ENCODE measurements around the gene C1QA. TPM values are rescaled to one million over a fixed set of nuclear protein-coding genes. Genes with fewer than 3 reads are reported as not detected.
A peak's percentile ranks its signal among the peaks of the same experiment; 100 is the strongest.

The C1QA gene
- polyA plus RNA-seq, 2 of the 4 experiments (the other 2 are of a cell fraction): not detected

GRCh38 chr1:22670352-22670975, 34.0 kb downstream of the C1QA start:
- H3K4me3 ChIP-seq: no peak overlapping the region
- H3K27ac ChIP-seq: no peak overlapping the region
- H3K4me1 ChIP-seq: 0 out of 3 replicates have a peak, but pooled peaks cover 4% of the 10 kb centered on the region
- DNase-seq (ENCODE audit: low read depth in 1 of 2, low spot score in 1 of 2) (no peak), ATAC-seq (no peak), FAIRE-seq (no peak)
- H3K4me2 ChIP-seq: no peak overlapping the region
- TF ChIP-seq JUN (IDR thresholded peaks at IDR 0.05): no peak
- TF ChIP-seq, protein P1, sequence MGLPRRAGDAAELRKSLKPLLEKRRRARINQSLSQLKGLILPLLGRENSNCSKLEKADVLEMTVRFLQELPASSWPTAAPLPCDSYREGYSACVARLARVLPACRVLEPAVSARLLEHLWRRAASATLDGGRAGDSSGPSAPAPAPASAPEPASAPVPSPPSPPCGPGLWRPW (IDR thresholded peaks at IDR 0.05): no peak
- TF ChIP-seq POLR2AphosphoS2 (conservative IDR thresholded peaks at IDR 0.05; ENCODE audit: low read length): no peak
- TF ChIP-seq CBX2 (IDR thresholded peaks at IDR 0.05; ENCODE audit: borderline replicate concordance, low read depth): no peak
- TF ChIP-seq HEYL (CRISPR knock-in tag; IDR thresholded peaks at IDR 0.05): no peak
- no peak for TF ChIP-seq CEBPB (IDR thresholded peaks at IDR 0.05)
- TF ChIP-seq TP53 (CRISPR knock-in tag; IDR thresholded peaks at IDR 0.05): no peak
- ChIA-PET POLR2A (no interaction called here), CTCF (interaction anchor here (0.8 to 9.5 kb wide), 4 partner anchors 192 to 294 kb away, joined by 3 to 129 read pairs (median 6); no protein-coding TSS in a partner anchor)
- WGBS (ENCODE audit: missing lambda C conversion rate): 54% methylated on average over 4 of the region's 12 CpGs
- no peaks in the 10 kb centered on the region for H3K9me3 ChIP-seq

DNA sequence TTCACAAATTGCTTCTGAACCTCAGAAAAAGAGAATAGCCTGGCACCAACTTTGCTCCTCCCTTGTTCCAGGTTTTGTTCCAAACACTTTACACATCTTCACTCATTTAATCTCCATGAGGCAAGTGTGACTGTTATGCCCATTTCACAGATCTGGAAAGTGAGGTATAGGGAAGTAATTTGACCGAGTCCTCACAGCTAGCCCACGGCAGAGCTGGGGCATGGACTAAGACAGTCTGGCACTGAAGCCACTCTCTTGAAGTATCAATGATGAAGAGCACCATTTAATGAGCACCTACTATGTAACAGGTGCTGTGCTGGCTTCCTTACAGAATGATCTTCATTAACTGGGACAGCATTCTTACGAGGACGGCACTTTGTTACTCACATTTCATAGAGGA, 35.6 kb downstream of the C1QA start:
- H3K9me3 ChIP-seq: no peaks in the 10 kb centered on the region
- ChIA-PET POLR2A (no interaction called here), CTCF (interaction anchor here (0.9 to 9.5 kb wide), 9 partner anchors 12 to 292 kb away, joined by 3 to 129 read pairs (median 7); no protein-coding TSS in a partner anchor)
- no peak for TF ChIP-seq SMC3 (IDR thresholded peaks at IDR 0.05)
- 0 out of 2 replicates have a peak, but pooled peaks have one; percentile 25 for TF ChIP-seq KDM1A (IDR thresholded peaks at IDR 0.05; ENCODE audit: low read depth)
- H3K4me2 ChIP-seq: no peak overlapping the region
- no peak for DNase-seq (ENCODE audit: low read depth in 1 of 2, low spot score in 1 of 2)
- 0 out of 3 replicates have a peak, but pooled peaks cover 4% of the 10 kb centered on the region for H3K4me1 ChIP-seq
- 75% methylated on average over 4 of the region's 4 CpGs for WGBS (ENCODE audit: missing lambda C conversion rate)
- H3K4me3 ChIP-seq: no peak overlapping the region
- FAIRE-seq: no peak
- no peak for ATAC-seq
- no peak overlapping the region for H3K27ac ChIP-seq

- ATAC-seq (peak; percentile 61 to 86; a peak in 5 of 6 replicates), FAIRE-seq (no peak), DNase-seq (ENCODE audit: low read depth in 1 of 2, low spot score in 1 of 2) (peak; percentile 49 to 52)
- no peaks in the 10 kb centered on the region for H3K9me3 ChIP-seq
- ChIA-PET POLR2A (no interaction called here), CTCF (interaction anchor here (0.6 to 9.5 kb wide), 37 partner anchors 8 to 1315 kb away, joined by 3 to 129 read pairs (median 4); no protein-coding TSS in a partner anchor)
- 0 out of 3 replicates have a peak, but pooled peaks cover 4% of the 10 kb centered on the region for H3K4me1 ChIP-seq
- 22% methylated on average over 12 of the region's 17 CpGs for WGBS (ENCODE audit: missing lambda C conversion rate)
- no peak overlapping the region for H3K4me3 ChIP-seq
- H3K4me2 ChIP-seq: peak overlapping the region; percentile 27; the same call in 2 of the 3 replicates
- TF ChIP-seq CTCF (IDR thresholded peaks at IDR 0.05) (peak; percentile 84), SMC3 (IDR thresholded peaks at IDR 0.05) (peak; percentile 91), KDM1A (IDR thresholded peaks at IDR 0.05; ENCODE audit: low read depth) (no peak), MAZ (IDR thresholded peaks at IDR 0.05; ENCODE audit: borderline replicate concordance, low read depth, low read length) (no peak), RAD21 (conservative IDR thresholded peaks at IDR 0.05 in 1 of 2, IDR thresholded peaks at IDR 0.05 in 1 of 2) (peak; percentile 85 to 90)
- no peak overlapping the region for H3K27ac ChIP-seq
Measured at GRCh38 chr1:22673486-22674409, 37.3 kb downstream of the C1QA start.

GRCh38 chr1:22674410-22674749, 38.0 kb downstream of the C1QA start:
- POLR2A ChIA-PET: no interaction called here
- no peak overlapping the region for H3K4me2 ChIP-seq
- ATAC-seq: no peak; a peak in 1 of 6 replicates

More at GRCh38 chr1:22674410-22674749, 38.0 kb downstream of the C1QA start:
- FAIRE-seq: no peak
- Histone ChIP-seq H3K4me1 (0 out of 3 replicates have a peak, but pooled peaks cover 4% of the 10 kb centered on the region), H3K4me3 (no peak overlapping the region), H3K9me3 (no peaks in the 10 kb centered on the region), H3K27ac (no peak overlapping the region)
- TF ChIP-seq HMGXB4 (CRISPR knock-in tag; IDR thresholded peaks at IDR 0.05; ENCODE audit: borderline replicate concordance): no peak
- no peak for TF ChIP-seq KDM1A (IDR thresholded peaks at IDR 0.05; ENCODE audit: low read depth)
- no peak for TF ChIP-seq NPAS2 (CRISPR knock-in tag; IDR thresholded peaks at IDR 0.05; ENCODE audit: borderline replicate concordance)
- no peak for TF ChIP-seq JUNB (IDR thresholded peaks at IDR 0.05)
- TF ChIP-seq RAD21 (conservative IDR thresholded peaks at IDR 0.05 in 1 of 2, IDR thresholded peaks at IDR 0.05 in 1 of 2): 0 out of 5 replicates have a peak, but pooled peaks of 1 of the 2 experiments have one; percentile 7
- no peak for TF ChIP-seq POLR2A (IDR thresholded peaks at IDR 0.05; ENCODE audit: low read length)
- peak; percentile 39; the same call in 1 of the 3 replicates for TF ChIP-seq CTCF (IDR thresholded peaks at IDR 0.05)
- TF ChIP-seq MAZ (IDR thresholded peaks at IDR 0.05; ENCODE audit: borderline replicate concordance, low read depth, low read length): no peak
- TF ChIP-seq KDM5A (IDR thresholded peaks at IDR 0.05): no peak
- TF ChIP-seq, protein P2, sequence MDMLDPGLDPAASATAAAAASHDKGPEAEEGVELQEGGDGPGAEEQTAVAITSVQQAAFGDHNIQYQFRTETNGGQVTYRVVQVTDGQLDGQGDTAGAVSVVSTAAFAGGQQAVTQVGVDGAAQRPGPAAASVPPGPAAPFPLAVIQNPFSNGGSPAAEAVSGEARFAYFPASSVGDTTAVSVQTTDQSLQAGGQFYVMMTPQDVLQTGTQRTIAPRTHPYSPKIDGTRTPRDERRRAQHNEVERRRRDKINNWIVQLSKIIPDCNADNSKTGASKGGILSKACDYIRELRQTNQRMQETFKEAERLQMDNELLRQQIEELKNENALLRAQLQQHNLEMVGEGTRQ (IDR thresholded peaks at IDR 0.05): no peak
- no peak for DNase-seq (ENCODE audit: low read depth in 1 of 2, low spot score in 1 of 2)
- CTCF ChIA-PET: interaction anchor here (0.6 to 9.5 kb wide), 29 partner anchors 8 to 1315 kb away, joined by 3 to 129 read pairs (median 4); partner anchors contain the start of gene LACTBL1
- 4% methylated on average over 1 of the region's 1 CpG for WGBS (ENCODE audit: missing lambda C conversion rate)
